ENCODE data around the gene WHAMM.

DNA sequence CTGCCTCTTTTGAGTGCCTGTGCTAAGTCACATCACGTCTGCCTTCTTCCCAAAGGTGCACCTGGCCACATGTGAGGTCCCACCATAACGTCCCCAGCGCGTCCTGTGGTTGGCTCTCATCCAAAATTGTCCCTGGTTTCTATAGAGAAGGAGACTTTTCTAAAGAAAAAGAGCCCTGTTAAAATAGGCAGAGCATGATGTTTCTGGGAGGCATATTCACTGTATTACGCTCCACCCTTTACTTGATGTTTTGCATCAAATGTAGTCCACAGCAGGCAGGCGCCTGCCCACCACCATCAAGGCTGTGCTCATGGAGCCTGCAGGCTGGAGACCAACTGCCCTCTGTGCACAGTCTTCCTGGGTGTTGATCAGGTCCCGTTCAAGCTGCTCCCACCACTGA is 36.3 kb downstream of the WHAMM start:
- TF ChIP-seq ZNF274 (IDR thresholded peaks at IDR 0.05; ENCODE audit: low read depth, low read length) (no peak), SUZ12 (IDR thresholded peaks at IDR 0.05; ENCODE audit: extremely low read depth, insufficient read depth, insufficient read length) (no peak), YY1 (IDR thresholded peaks at IDR 0.05; ENCODE audit: insufficient read depth, insufficient read length) (no peak)

Data from NT2/D1 (cell line).